Upper lobe of left lung (tissue), 4 donors: ENCODE data around the gene TIPARP.

Experiments used
- CTCF ChIP-seq, 6 experiments: fragments of 450-650 bp in 4 of 6; fragments of 200-600 bp in 2 of 6; sonication (generic) in 2 of 6; IDR thresholded peaks; one replicate each; pipeline ENCODE4 v1.5.1; 2016 to 2019; ENCODE audit warnings: antibody characterized with exemption in 6 of 6
- EP300 ChIP-seq, 4 donors: sonication (generic); formaldehyde crosslinking; IDR thresholded peaks; one replicate each; pipeline ENCODE4 v1.5.1; 2017; ENCODE audit warnings: antibody characterized with exemption in 4 of 4, control low read depth in 2 of 4
- POLR2A ChIP-seq, 4 donors: fragments of 450-650 bp; IDR thresholded peaks; one replicate each; pipeline ENCODE4 v1.5.1; 2016 to 2017; ENCODE audit warnings: antibody characterized with exemption in 4 of 4, mild to moderate bottlenecking in 2 of 4
- POLR2AphosphoS5 ChIP-seq, 2 donors: sonication (generic); formaldehyde crosslinking; IDR thresholded peaks; one replicate each; pipeline ENCODE4 v1.5.1; 2017; ENCODE audit warnings: antibody characterized with exemption in 2 of 2

DNA sequence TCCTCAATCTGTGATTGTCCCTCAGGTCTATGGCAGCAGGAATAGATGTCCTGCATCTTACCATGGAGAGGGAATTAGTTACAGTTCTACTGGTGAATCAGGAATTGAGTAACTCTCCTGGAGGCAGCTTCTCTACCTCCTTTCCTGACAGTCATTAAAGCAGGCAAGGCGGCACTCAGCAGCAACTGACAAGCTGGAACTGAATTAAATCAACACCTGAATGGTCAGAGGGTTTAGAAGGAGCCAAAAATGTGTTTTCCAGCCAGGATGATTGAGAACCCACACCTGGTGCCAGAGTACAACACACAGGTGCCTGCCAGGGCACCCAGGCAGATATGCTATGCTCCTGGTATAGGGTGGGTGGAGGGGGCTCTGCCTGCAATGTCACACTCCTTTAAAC, 43.1 kb upstream of the TIPARP start:
- TF ChIP-seq POLR2A (IDR thresholded peaks at IDR 0.05) (peak in 1 of 4 donors; percentile 21), CTCF (IDR thresholded peaks at IDR 0.05) (no peak), POLR2AphosphoS5 (IDR thresholded peaks at IDR 0.05) (no peak), EP300 (IDR thresholded peaks at IDR 0.05) (peak in 1 of 4 donors; percentile 46)
